Stimulated activated effector memory CD8-positive, alpha-beta T cell treated with anti-CD3 and anti-CD28 coated beads, Interleukin-12 subunit alpha, Interleukin-12 subunit beta, amount 100 ng/mL, for 72 hours (primary cell): ENCODE measurements around the gene CSPG5.

Experiments
- ATAC-seq: fragments of 150-1000 bp; cut with Tn5 transposase; 2 replicates; pipeline ENCODE4 v1.10.0; 2021
- DNase-seq, 2 donors: peaks; one replicate each; pipeline ENCODE4 v3.0.0; 2021 to 2022; ENCODE audit warnings: low spot score in 2 of 2
- H3K27ac Mint-ChIP-seq: one replicate; pipeline ENCODE4 v1.8.0; 2022; ENCODE audit warnings: mild to moderate bottlenecking, mixed read lengths
- H3K36me3 Mint-ChIP-seq: one replicate; pipeline ENCODE4 v1.8.0; 2022; ENCODE audit warnings: mild to moderate bottlenecking, mixed read lengths
- H3K4me1 Mint-ChIP-seq: one replicate; pipeline ENCODE4 v1.8.0; 2022; ENCODE audit warnings: mixed read lengths
- H3K4me3 Mint-ChIP-seq: one replicate; pipeline ENCODE4 v1.8.0; 2022; ENCODE audit warnings: mild to moderate bottlenecking, mixed read lengths
- H3K9me3 Mint-ChIP-seq: one replicate; pipeline ENCODE4 v1.8.0; 2022; ENCODE audit warnings: mixed read lengths

CSPG5 gene

DNA sequence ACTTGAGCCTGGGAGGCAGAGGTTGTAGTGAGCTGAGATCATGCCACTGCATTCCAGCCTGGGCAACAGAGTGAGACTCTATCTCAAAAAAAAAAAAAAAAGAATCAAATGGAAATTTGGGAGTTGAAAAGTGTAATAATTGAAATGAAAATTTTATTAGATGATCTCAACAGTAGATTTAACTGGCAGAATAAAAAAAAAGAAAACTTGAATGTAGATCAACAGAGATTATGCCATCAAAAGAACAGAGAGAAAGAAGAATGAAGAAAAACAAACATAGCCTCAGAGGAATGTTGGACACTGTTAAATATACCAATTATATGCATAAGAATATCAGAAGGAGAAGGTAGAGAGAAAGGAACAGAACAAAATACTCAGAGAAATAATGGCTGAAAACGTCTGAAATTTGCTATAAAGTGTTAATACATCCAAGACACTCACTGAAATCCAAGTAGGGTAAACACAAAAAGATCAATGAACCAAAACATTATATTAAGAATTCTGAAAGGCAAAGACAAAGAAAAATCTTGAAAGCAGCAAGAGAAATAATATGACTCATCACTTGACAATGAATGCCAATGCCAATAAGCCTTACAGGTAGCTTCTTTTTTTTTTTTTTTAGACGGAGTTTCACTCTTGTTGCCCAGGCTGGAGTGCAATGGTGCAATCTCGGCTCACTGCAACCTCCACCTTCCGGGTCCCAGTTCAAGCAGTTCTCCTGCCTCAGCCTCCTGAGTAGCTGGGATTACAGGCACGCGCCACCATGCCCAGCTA lies 50.5 kb downstream of the CSPG5 start:
- DNase-seq (no peak), ATAC-seq (no peak)
- H3K27ac Mint-ChIP-seq, result no peak overlapping the region
- H3K4me3 Mint-ChIP-seq, result no peak overlapping the region
- H3K4me1 Mint-ChIP-seq, result no peaks in the 10 kb centered on the region
- no peaks in the 10 kb centered on the region for H3K36me3 Mint-ChIP-seq
- peaks cover 4% of the 10 kb centered on the region for H3K9me3 Mint-ChIP-seq

DNA sequence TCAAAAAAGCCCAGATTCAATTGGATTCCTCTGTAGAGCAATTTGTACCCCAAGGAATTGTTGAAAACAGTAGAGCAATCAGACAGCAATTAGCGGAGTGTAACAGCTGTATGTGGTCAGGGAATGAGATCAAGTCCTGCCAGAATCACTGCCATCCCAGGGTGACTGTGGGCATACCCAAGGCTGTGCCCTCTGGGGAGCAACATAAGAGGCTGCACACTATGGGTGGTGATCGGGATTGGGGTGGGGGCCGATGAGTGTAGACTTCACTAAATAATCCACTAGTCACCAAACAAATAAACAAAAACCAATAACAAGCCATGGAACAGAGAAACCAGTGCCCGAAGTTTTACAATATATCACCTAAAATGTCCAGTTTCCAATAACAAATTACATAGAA lies 53.0 kb downstream of the CSPG5 start:
- DNase-seq (no peak), ATAC-seq (no peak)
- no peak overlapping the region for H3K4me3 Mint-ChIP-seq
- H3K27ac Mint-ChIP-seq, result no peak overlapping the region
- H3K36me3 Mint-ChIP-seq, result no peaks in the 10 kb centered on the region
- H3K9me3 Mint-ChIP-seq, result peaks cover 4% of the 10 kb centered on the region
- H3K4me1 Mint-ChIP-seq, result peaks cover 7% of the 10 kb centered on the region

DNA sequence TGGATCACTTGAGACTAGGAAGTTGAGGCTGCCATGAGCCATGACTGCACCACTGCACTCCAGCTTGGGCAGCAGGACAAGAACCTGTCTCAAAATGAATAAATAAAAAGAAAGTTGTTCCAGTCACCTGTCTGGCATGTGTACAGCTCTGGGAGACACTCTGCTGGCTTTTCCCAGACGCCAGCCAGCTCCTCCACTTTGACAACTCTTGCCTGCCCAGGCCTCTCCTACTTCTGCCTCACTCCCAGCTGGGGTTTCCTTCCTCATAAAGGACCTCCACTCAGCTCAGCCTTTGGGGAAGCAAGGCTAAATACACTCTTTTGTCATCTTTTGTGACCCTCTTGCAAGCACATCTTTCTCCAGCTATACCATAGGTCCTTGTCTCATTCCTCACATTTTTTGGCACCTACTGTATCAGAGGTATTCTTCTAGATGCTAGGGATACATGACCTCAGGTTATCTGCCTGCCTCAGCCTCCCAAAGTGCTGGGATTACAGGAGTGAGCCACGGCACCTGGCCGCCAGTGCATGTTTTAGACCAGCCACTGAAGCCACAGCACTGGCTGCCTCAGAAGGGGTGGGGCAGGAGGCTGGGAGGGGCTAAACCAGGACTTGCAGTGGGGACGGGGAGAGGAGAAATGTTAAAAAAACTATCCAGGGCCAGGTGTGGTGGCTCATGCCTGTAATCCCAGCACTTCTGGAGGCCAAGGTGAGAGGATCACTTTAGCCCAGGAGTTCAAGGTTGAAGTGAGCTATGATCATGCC lies 55.2 kb downstream of the CSPG5 start:
- DNase-seq (no peak), ATAC-seq (no peak)
- Mint-ChIP-seq H3K4me1 (peaks cover 7% of the 10 kb centered on the region), H3K9me3 (peaks cover 4% of the 10 kb centered on the region), H3K4me3 (no peak overlapping the region), H3K36me3 (no peaks in the 10 kb centered on the region), H3K27ac (no peak overlapping the region)

DNA sequence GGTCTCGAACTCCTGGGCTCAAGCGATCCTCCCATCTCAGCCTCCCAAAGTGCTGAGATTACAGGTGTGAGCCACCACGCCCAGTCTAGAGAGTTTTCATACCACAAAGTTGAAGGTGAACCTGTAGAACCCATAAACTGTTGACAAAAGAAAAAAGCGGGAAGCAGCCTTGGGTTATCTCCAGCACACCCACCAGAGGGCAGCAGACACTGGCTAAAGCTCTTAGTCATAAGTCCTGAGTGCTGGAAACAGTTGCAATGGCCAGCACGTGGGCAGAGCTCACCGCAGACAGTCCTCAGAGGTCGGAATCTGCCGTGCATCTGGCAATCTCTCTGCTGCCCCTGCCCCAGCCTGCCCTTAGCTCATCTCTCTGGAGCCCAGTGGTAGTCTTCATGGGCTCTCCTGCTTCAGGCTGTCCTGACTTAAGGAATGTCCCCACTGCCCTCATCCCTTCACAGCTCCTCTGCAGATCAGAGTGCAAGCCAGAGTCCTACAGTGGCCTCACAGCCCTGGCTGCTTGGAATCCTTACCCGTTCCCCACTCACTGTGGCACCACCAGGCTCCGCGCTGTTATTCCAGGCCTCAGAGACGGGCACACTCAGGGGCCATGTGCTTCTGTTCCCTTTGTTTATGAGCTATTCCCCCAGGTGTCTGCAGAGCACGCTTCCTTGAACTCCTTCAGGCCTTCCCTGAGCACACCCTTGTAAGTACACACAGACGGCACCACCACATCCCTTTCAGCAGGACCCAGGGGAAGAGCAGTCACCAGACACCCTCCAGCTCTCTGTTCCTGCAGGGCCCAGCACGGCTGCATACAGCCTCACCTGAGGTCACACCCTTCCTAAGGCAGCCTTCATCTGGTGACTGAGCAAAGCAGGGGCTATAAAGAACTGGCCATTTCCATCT lies 56.3 kb downstream of the CSPG5 start:
- H3K9me3 Mint-ChIP-seq, result no peaks in the 10 kb centered on the region
- DNase-seq (peak; percentile 38 to 84), ATAC-seq (peak; percentile 85)
- no peak overlapping the region for H3K4me3 Mint-ChIP-seq
- H3K36me3 Mint-ChIP-seq, result no peaks in the 10 kb centered on the region
- H3K4me1 Mint-ChIP-seq, result peaks cover 7% of the 10 kb centered on the region
- H3K27ac Mint-ChIP-seq, result no peak overlapping the region

DNA sequence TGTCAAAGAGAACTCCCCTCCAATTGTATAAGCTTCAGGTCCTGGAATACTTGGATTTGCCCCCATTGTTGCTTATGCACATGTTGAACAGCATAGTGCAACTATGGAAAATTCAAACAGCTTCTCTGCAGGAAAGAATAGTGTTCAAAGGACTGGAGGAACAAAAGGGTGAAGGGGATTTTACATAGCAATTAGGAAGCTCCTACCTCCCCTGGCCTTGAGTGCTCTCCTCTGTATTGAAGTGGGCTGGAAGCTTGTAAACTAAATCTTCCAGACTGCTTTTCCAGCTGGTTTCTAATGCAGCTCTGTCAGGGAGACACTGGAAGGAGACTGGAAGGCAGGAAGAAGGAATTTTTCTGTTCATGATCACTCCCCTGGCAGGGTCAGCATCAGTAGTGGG lies 57.9 kb downstream of the CSPG5 start:
- Mint-ChIP-seq H3K27ac (no peak overlapping the region), H3K9me3 (no peaks in the 10 kb centered on the region), H3K4me3 (no peak overlapping the region), H3K36me3 (no peaks in the 10 kb centered on the region), H3K4me1 (peaks cover 7% of the 10 kb centered on the region)
- DNase-seq (no peak), ATAC-seq (no peak)

DNA sequence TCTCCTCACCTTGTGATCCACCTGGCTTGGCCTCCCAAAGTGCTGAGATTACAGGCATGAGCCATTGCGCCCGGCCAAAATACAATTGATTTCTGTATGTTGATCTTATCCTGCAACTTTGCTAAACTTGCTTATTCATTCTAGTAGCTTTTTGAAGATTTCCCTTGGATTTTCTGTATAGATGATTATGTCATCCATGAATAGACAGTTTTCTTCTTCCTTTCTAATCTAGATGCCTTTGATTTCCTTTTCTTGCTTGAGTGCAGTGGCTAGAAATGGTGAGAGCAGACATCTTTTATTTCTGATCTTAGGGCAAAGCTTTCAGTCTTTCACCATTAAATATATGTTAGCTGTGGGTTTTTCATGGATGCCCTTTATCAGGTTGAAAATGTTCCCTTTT lies 60.7 kb downstream of the CSPG5 start:
- DNase-seq (no peak), ATAC-seq (no peak)
- H3K4me3 Mint-ChIP-seq, result no peak overlapping the region
- H3K4me1 Mint-ChIP-seq, result peaks cover 7% of the 10 kb centered on the region
- no peaks in the 10 kb centered on the region for H3K9me3 Mint-ChIP-seq
- H3K36me3 Mint-ChIP-seq, result peaks cover 21% of the 10 kb centered on the region
- H3K27ac Mint-ChIP-seq, result no peak overlapping the region

DNA sequence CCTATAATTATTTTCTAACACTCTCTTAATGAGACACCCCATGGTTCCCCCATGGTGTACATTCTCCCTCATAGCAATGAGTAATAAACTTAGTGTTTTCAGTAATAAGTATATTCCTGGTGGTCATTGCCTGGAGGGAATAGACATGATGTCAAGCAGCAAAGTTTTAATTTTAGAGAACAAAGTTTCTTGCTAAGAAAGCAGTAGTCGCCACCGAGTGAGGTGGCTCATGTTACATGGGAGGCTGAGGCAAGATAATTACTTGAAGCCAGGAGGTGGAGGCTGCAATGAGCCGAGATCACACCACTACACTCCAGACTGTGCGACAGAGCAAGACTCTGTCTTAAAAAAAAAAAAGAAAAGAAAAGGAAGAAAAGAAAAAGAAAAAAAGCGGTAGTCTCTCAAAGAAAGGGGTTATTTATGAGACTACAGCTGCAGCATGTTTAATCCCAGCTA lies 62.8 kb downstream of the CSPG5 start:
- ATAC-seq, result no peak
- Mint-ChIP-seq H3K4me3 (no peak overlapping the region), H3K4me1 (no peaks in the 10 kb centered on the region), H3K9me3 (no peaks in the 10 kb centered on the region), H3K27ac (no peak overlapping the region), H3K36me3 (peaks cover 32% of the 10 kb centered on the region)
- no peak for DNase-seq

DNA sequence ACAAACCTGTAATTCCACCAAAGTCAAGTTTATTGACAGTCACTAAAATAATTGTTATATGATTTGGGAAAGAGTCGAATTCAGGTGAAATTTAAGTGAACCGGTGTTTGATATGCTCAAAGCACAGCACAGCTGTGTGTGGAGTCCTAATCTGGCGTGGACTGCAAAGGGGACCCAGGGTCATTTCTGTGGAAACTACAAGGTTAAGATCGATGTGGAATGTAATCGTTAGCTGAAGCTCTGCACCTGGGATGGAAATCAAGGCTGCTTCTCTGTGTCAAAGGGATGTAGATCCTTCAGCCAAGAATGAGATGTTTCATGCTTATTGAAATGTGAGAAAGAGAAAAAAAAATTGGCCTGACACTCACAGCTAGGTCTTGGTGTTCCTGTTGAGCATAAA lies 63.6 kb downstream of the CSPG5 start:
- DNase-seq, result no peak
- H3K36me3 Mint-ChIP-seq, result peaks cover 34% of the 10 kb centered on the region
- H3K4me3 Mint-ChIP-seq, result peak overlapping the region; percentile 93
- peak overlapping the region; percentile 69 for H3K27ac Mint-ChIP-seq
- H3K9me3 Mint-ChIP-seq, result no peaks in the 10 kb centered on the region
- no peak for ATAC-seq
- H3K4me1 Mint-ChIP-seq, result no peaks in the 10 kb centered on the region

DNA sequence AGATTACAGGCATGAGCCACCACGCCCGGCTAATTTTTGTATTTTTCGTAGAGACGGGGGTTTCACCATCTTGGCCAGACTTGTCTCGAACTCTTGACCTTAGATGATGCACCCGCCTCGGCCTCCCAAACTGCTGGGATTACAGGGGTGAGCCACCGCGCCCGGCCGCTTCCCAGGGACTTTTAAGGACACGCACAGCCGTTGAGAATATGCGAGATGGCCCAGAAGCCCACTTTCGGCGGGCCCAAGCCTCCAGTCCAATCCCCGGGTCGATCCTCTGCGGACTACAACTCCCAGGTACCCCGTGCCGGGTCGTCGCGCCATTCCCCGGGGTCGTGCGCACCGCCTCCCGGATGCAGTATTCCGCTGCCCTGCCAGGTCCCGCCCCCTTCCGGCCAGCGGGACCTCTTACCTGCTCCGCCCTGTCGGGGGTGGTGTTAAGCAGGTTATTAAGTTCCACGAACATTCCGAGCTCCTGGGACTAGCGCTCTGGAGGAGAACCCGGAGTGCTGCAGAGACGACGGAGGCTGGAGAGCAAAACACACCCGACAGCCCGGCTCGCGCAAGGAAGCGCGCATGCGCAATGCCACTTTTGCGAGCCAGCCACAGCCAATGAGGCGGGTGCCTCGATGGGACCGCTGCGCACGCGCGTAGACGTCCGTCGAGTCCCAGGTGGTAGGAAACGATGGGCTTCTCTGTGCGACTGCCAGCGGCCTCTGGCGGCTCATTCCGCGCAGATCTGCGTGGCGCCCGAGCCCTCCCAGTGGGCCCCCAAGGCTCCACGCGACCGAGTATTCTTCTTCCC lies 65.3 kb downstream of the CSPG5 start, which contains the start of gene ELP6:
Gene ELP6 (minus strand): TSS at position 588 of the 805 bp plus-strand sequence. CDS start 122 bp downstream, at position 466.
- peak; percentile 98 for ATAC-seq
- Mint-ChIP-seq H3K4me1 (no peaks in the 10 kb centered on the region), H3K4me3 (peak within 1 kb of the TSS; percentile 93), H3K36me3 (peaks cover 51% of the 10 kb centered on the region), H3K9me3 (no peaks in the 10 kb centered on the region), H3K27ac (peak within 1 kb of the TSS; percentile 97)
- peak; percentile 95 to 99 for DNase-seq

DNA sequence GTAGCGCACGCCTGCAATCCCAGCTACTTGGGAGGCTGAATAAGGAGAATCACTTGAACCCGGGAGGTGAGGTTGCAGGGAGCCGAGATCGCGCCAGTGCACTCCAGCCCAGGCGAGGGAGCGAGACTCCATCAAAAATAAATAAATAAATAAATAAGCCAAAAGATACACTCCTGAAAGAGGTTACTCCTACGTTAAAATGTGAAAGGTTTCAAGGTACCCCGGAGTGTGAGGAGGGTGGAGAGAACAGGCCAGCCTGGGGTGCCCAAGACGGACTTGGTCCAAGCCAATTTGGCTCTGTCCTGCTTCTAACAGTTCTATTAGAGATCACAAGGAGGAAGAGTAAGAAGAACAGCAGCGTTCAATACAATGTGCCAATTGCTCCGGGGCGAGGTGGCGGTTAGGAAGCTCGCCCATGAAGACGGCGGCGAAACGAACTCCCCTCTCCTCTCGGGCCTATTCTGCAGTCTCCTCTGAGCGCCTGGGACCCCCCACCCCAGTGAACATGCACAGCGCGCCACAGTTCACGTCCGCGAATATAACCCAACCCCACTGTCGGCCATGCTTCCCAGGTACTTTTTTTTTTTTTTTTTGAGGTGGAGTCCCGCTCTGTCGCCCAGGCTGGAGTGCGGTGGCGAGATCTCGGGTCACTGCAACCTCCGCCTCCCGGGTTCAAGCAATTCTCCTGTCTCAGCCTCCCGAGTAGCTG lies 66.1 kb downstream of the CSPG5 start:
- Mint-ChIP-seq H3K4me1 (no peaks in the 10 kb centered on the region), H3K36me3 (peaks cover 59% of the 10 kb centered on the region), H3K4me3 (peak overlapping the region; percentile 93), H3K27ac (peak overlapping the region; percentile 97), H3K9me3 (no peaks in the 10 kb centered on the region)
- DNase-seq (no peak), ATAC-seq (peak; percentile 1)
